H1 (cell line): ENCODE data around the gene FGFRL1. TPM values are rescaled to one million over a fixed set of nuclear protein-coding genes. Genes with fewer than 3 reads are reported as not detected.
A peak's percentile ranks its signal among the peaks of the same experiment; 100 is the strongest.

Source experiments
- CHD7 ChIP-seq: fragments of 300-600 bp; sonication (generic); IDR thresholded peaks from 2 replicates; pipeline ENCODE4 v1.7.1; 2012; ENCODE audit warnings: low read length, moderate library complexity, mild to moderate bottlenecking, inconsistent platforms; ENCODE audit not compliant: insufficient replicate concordance
- GTF2F1 ChIP-seq: IDR thresholded peaks from 2 replicates; pipeline ENCODE4 v1.6.1; 2012; ENCODE audit warnings: low read depth, low read length, improper control_type of control experiment, borderline replicate concordance
- PHF8 ChIP-seq: fragments of 200-600 bp; sonication (generic); conservative IDR thresholded peaks from 2 replicates; pipeline ENCODE4 v1.7.1; 2012; ENCODE audit warnings: low read depth, mild to moderate bottlenecking, inconsistent platforms, low read length, moderate library complexity
- RAD21 ChIP-seq, 2 experiments: IDR thresholded peaks in 1 of 2; conservative IDR thresholded peaks in 1 of 2; 2 replicates each; pipeline ENCODE4 v1.6.1; 2011; ENCODE audit warnings: low read depth in 2 of 2, low read length in 2 of 2, improper control_type of control experiment in 1 of 2, inconsistent platforms in 1 of 2, mild to moderate bottlenecking in 1 of 2, moderate library complexity in 1 of 2
- RBBP5 ChIP-seq: IDR thresholded peaks from 2 replicates; pipeline ENCODE4 v1.7.1; 2012; ENCODE audit warnings: low read depth, mild to moderate bottlenecking, inconsistent platforms, low read length, moderate library complexity, borderline replicate concordance
- TEAD4 ChIP-seq: IDR thresholded peaks from 2 replicates; pipeline ENCODE4 v1.6.1; 2012; ENCODE audit warnings: low read depth, low read length, inconsistent platforms, mixed read lengths
- polyA plus RNA-seq, 7 experiments: library from polyadenylated mRNA; depleted of rRNA in 3 of 7; stranded (reverse) in 5 of 7; unstranded in 2 of 7; fragments of >200 nt in 5 of 7; fragments of 200-250 nt in 2 of 7; gene quantifications; 1 replicate in 5 of 7; 2 replicates in 1 of 7; 4 replicates in 1 of 7; pipeline versions ENCODE4 v1.2.1 to v1.2.3, GENCODE V29; 2011 to 2013; ENCODE audit warnings: missing spikeins in 2 of 7, mixed read lengths in 2 of 7
- total RNA-seq: library from RNA; stranded (reverse); fragmentation: NEBNext Ultra II Directional; extraction: Animal tissue kit (Norgen Biotek cat#: 25700); gene quantifications from 2 replicates; pipeline ENCODE4 v1.2.1, GENCODE V29; 2021
- TF ChIP-seq, protein P1 (sequence below), 3 experiments: IDR thresholded peaks; 1 replicate in 2 of 3; 2 replicates in 1 of 3; pipeline versions ENCODE4 v1.5.1 to v1.6.1; 2011; ENCODE audit warnings: low read length in 3 of 3, mild to moderate bottlenecking in 3 of 3, inconsistent platforms in 2 of 3, low read depth in 1 of 3, moderate library complexity in 1 of 3; ENCODE audit not compliant: insufficient read depth in 1 of 3; ENCODE audit errors: control extremely low read depth in 1 of 3

The FGFRL1 gene
- total and polyA plus RNA-seq, 2 of the 8 experiments (the other 6 are each of a cell fraction or from before 2014, with no cell fraction given): 18.9 to 34.6 TPM

DNA sequence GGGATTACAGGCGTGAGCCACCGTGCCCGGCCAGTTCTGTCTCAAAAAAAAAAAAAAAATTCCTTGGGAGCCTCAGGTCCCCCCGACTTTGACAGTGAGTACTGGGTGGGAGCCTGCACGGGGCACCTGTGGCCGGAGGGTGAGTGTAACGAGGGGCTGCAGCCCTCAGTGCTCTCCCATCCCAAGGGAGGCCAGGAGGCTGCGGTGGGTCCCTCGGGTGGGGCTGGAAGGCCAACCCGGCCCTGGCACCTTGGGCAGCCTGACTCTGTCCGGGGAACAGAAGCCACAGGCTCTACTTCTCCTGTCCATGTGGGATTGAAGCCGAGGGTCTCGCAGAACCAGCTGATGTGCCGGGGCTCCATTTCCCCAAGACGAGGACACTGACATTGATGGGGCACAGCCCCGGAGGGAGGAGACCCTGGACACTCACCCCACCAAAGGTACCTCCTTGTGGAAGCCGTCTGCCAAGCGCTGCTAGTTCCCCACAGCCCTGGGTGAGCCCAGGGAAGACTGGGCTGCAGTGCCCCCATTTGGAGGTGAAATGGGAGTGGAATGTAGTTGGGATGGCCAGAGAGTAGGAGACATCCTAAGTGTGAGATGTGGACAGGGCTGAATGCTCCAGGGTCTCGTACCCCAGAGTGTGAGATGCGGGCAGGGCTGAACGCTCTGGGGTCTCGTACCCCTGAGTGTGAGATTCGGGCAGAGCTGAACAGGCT is 16.0 kb upstream of the FGFRL1 start (continued):
- no peak for TF ChIP-seq CHD7
- TF ChIP-seq PHF8: no peak
- TF ChIP-seq RBBP5: no peak
- no peak for TF ChIP-seq TEAD4
- TF ChIP-seq GTF2F1: no peak
- TF ChIP-seq, protein P1, sequence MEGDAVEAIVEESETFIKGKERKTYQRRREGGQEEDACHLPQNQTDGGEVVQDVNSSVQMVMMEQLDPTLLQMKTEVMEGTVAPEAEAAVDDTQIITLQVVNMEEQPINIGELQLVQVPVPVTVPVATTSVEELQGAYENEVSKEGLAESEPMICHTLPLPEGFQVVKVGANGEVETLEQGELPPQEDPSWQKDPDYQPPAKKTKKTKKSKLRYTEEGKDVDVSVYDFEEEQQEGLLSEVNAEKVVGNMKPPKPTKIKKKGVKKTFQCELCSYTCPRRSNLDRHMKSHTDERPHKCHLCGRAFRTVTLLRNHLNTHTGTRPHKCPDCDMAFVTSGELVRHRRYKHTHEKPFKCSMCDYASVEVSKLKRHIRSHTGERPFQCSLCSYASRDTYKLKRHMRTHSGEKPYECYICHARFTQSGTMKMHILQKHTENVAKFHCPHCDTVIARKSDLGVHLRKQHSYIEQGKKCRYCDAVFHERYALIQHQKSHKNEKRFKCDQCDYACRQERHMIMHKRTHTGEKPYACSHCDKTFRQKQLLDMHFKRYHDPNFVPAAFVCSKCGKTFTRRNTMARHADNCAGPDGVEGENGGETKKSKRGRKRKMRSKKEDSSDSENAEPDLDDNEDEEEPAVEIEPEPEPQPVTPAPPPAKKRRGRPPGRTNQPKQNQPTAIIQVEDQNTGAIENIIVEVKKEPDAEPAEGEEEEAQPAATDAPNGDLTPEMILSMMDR (IDR thresholded peaks at IDR 0.05; ENCODE audit: control extremely low read depth in 1 of 3, insufficient read depth in 1 of 3, low read depth in 1 of 3, low read length in 3 of 3): peak in 2 of 3 experiments; percentile 27 to 38; a peak in 2 of 4 replicates
- TF ChIP-seq RAD21 (IDR thresholded peaks at IDR 0.05 in 1 of 2, conservative IDR thresholded peaks at IDR 0.05 in 1 of 2; ENCODE audit: low read depth in 2 of 2, low read length in 2 of 2): peak; percentile 48 to 54
